Endodermal cell (in vitro differentiated cells): ENCODE data around the gene AGXT. TPM values are rescaled to one million over a fixed set of nuclear protein-coding genes. Genes with fewer than 3 reads are reported as not detected.

Source experiments
- DNase-seq: peaks from one replicate; pipeline ENCODE4 v3.0.0-alpha.2; 2017
- H3K27ac ChIP-seq: 2 replicates; pipeline ENCODE4 v1.5.1; 2013; ENCODE audit warnings: mild to moderate bottlenecking, low read depth, low read length, moderate library complexity
- H3K27me3 ChIP-seq: 2 replicates; pipeline ENCODE4 v1.6.1; 2013; ENCODE audit warnings: mild to moderate bottlenecking, low read length, moderate library complexity; ENCODE audit not compliant: insufficient read depth, control insufficient read depth, poor library complexity, severe bottlenecking
- H3K36me3 ChIP-seq: 2 replicates; pipeline ENCODE4 v1.7.0; 2013; ENCODE audit warnings: mild to moderate bottlenecking, low read length, moderate library complexity; ENCODE audit not compliant: control insufficient read depth, insufficient read depth
- H3K4me1 ChIP-seq: one replicate; pipeline ENCODE4 v1.7.0; 2013; ENCODE audit warnings: low read length; ENCODE audit not compliant: control insufficient read depth, insufficient read depth
- H3K4me3 ChIP-seq: 2 replicates; pipeline ENCODE4 v1.5.1; 2013; ENCODE audit warnings: mild to moderate bottlenecking, low read length, moderate library complexity
- H3K9ac ChIP-seq: 2 replicates; pipeline ENCODE4 v1.6.1; 2013; ENCODE audit warnings: mild to moderate bottlenecking, low read length, moderate library complexity; ENCODE audit not compliant: poor library complexity, severe bottlenecking; ENCODE audit errors: extremely low read depth
- H3K9me3 ChIP-seq: 2 replicates; pipeline ENCODE4 v1.6.1; 2013; ENCODE audit warnings: mild to moderate bottlenecking, low read length, moderate library complexity; ENCODE audit not compliant: control insufficient read depth
- H3K27ac Mint-ChIP-seq: 2 replicates; pipeline ENCODE4 v1.8.0; 2020; ENCODE audit warnings: mixed read lengths
- H3K27me3 Mint-ChIP-seq: 2 replicates; pipeline ENCODE4 v1.8.0; 2021; ENCODE audit warnings: mild to moderate bottlenecking, mixed read lengths; ENCODE audit not compliant: insufficient read depth
- H3K36me3 Mint-ChIP-seq: 2 replicates; pipeline ENCODE4 v1.8.0; 2020; ENCODE audit warnings: low read depth, mixed read lengths
- H3K4me1 Mint-ChIP-seq: 2 replicates; pipeline ENCODE4 v1.8.0; 2020; ENCODE audit warnings: mixed read lengths
- H3K4me3 Mint-ChIP-seq: 2 replicates; pipeline ENCODE4 v1.8.0; 2020; ENCODE audit warnings: mild to moderate bottlenecking, moderate library complexity, mixed read lengths
- H3K9me3 Mint-ChIP-seq: 2 replicates; pipeline ENCODE4 v1.8.0; 2020; ENCODE audit warnings: mild to moderate bottlenecking, mixed read lengths
- CTCF ChIP-seq: fragments of 200-600 bp; sonication (generic); conservative IDR thresholded peaks from 2 replicates; pipeline ENCODE4 v1.5.0; 2021; ENCODE audit warnings: antibody characterized with exemption, mild to moderate bottlenecking
- WGBS, 2 experiments: methylation state at CpG; one replicate each; pipeline versions ENCODE4 v1.1.5 to v1.1.7; 2013; ENCODE audit warnings: missing lambda C conversion rate in 2 of 2, mixed read lengths in 1 of 2; ENCODE audit not compliant: insufficient coverage in 1 of 2, insufficient read length in 1 of 2; 5-methylcytosine and 5-hydroxymethylcytosine counted together
- total RNA-seq, 2 donors: library from RNA; stranded (reverse); fragmentation: NEBNext Ultra II Directional in 1 of 2; extraction: Animal tissue kit (Norgen Biotek cat#: 25700) in 1 of 2; gene quantifications; 2 replicates in 1 of 2; 3 replicates in 1 of 2; pipeline ENCODE4 v1.2.1, GENCODE V29; 2021

AGXT gene
- total RNA-seq, 2 donors from 2014 or later = 0.31 TPM; not detected in 1

DNA sequence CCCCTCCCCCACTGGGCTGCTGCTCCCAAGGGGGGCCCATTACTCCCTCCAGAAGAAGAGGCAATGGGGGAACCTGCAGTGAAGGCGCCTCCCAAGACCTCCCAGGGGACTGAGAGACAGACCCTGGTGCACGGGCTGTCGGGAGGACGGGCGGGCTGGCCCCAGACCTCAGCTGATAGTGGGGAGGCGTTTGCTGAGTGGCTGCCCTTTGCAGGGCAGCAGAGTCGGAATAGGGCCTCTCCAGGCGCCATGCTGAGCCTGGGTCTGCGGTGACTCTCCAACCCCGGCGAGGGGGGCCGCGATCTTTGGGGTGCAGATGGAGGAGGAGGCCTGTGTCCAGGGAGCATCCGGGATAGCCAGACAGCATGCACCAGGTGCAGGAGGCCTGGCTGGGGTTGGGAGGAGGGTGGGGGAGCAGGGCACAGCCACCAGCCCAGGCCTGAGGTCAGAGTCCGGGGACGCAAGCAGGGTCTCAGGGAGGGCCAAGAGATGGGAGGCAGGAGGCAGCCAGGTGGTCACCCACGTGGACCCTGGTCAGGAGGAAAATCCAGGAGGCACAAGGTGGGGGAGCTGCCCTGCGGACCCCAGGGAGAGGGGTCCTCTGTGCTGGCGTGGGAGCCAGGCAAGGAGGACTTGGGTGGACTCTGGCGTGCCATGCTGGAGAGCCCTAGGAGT is 48.5 kb downstream of the AGXT start:
- Mint-ChIP-seq H3K9me3 (no peaks in the 10 kb centered on the region), H3K27me3 (peaks cover 15% of the 10 kb centered on the region), H3K27ac (no peak overlapping the region), H3K36me3 (no peaks in the 10 kb centered on the region), H3K4me3 (peak overlapping the region; percentile 43), H3K4me1 (no peaks in the 10 kb centered on the region)
- Histone ChIP-seq H3K36me3 (no peaks in the 10 kb centered on the region), H3K4me1 (no peaks in the 10 kb centered on the region), H3K4me3 (no peak overlapping the region), H3K9me3 (no peaks in the 10 kb centered on the region), H3K9ac (no peak overlapping the region), H3K27me3 (peaks cover 14% of the 10 kb centered on the region), H3K27ac (no peak overlapping the region)
- DNase-seq = peak; percentile 47
- TF ChIP-seq CTCF = no peak
- whole genome bisulfite sequencing, 2 experiments = 88 to 89% methylated on average over 6 to 20 of the region's 20 CpGs

DNA sequence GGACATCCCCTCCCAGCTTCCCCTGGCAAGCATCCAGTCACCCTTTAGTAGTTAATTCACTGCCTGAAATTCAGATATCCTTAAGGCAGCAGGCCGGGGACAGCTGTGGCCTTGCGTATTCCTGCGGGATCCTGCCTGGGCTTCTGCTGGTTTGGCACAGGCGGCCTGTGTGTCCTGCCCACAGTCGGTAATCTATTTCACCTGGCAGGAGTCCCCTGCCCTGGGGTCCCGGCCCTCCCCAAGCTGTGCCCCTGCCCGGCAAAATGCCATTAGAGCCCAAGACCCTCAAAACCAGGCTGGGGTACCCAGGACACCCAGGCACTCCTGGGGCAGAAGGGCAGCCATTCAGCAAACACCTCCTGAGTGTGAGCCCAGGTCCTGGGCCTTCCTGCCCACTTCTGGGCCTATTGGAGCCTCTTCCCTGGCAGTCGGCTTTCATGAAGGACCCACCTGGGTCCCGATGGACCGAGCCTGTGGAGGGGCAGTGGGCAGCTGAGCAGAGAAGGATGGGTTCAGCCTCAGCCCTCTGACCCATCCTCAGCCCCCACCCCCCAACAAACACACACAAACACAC is 49.1 kb downstream of the AGXT start:
- peak; percentile 50 for DNase-seq
- no peak overlapping the region for H3K27ac ChIP-seq
- Mint-ChIP-seq H3K4me1 (no peaks in the 10 kb centered on the region), H3K27me3 (peaks cover 14% of the 10 kb centered on the region), H3K36me3 (no peaks in the 10 kb centered on the region), H3K9me3 (no peaks in the 10 kb centered on the region), H3K4me3 (no peak overlapping the region), H3K27ac (no peak overlapping the region)
- peaks cover 11% of the 10 kb centered on the region for H3K27me3 ChIP-seq
- no peaks in the 10 kb centered on the region for H3K9me3 ChIP-seq
- no peak overlapping the region for H3K9ac ChIP-seq
- H3K4me1 ChIP-seq = no peaks in the 10 kb centered on the region
- H3K4me3 ChIP-seq = no peak overlapping the region
- no peaks in the 10 kb centered on the region for H3K36me3 ChIP-seq
- 90 to 93% methylated on average over 7 to 10 of the region's 10 CpGs for WGBS, 2 experiments
- TF ChIP-seq CTCF = no peak

DNA sequence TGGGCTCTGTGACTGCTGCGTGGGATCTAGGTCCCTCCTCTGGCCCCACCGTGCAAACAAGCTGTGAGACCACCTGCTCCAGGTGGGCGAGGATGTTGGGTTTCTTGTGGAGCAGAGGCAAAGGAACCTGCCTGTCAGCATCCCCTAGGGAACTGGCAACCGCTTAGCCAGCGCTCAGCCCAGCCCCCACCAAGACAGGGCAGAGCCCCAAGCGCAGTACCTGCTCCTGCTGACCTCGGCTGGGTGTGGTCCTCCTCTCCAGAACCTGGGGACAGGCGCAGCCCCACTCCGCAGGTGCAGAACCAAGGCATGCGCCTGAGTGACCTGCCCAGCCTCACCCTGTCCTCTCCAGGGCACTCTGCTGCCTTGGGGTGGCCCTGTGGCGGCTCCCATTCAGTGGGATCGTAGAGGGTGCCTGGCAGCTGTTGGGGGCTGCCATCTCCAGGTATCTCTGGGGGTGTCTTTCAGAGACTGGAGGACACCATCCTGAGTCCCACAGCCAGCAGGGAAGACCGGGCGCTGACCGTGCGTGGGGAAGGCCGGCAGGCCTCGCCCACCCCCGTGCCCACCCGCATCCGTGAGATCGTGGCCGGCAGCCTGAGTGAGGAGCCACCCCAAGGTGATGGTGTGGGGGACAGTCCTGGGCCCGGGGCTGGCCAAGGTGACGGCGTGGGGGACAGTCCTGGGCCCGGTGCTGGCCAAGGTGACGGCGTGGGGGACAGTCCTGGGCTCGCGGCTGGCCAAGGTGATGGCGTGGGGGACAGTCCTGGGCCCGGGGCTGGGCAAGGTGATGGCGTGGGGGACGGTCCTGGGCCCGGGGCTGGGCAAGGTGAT is 49.9 kb downstream of the AGXT start:
- 93% methylated on average over 13 to 36 of the region's 36 CpGs for WGBS, 2 experiments
- Histone ChIP-seq H3K9ac (no peak overlapping the region), H3K27me3 (peaks cover 11% of the 10 kb centered on the region), H3K27ac (no peak overlapping the region), H3K9me3 (no peaks in the 10 kb centered on the region), H3K36me3 (no peaks in the 10 kb centered on the region), H3K4me3 (no peak overlapping the region), H3K4me1 (no peaks in the 10 kb centered on the region)
- Mint-ChIP-seq H3K4me1 (no peaks in the 10 kb centered on the region), H3K27ac (no peak overlapping the region), H3K4me3 (no peak overlapping the region), H3K9me3 (no peaks in the 10 kb centered on the region), H3K36me3 (no peaks in the 10 kb centered on the region), H3K27me3 (peaks cover 12% of the 10 kb centered on the region)
- TF ChIP-seq CTCF = no peak
- peak; percentile 43 for DNase-seq
